Motor neuron (in vitro differentiated cells): ENCODE data around the gene LSAMP. TPM values are rescaled to one million over a fixed set of nuclear protein-coding genes. Genes with fewer than 3 reads are reported as not detected.
"Not testable (repeated sequence)": the region's sequence is repeated elsewhere in the genome, so short reads cannot be mapped to it uniquely, and the experiment has no call there.

ENCODE experiments used
- ATAC-seq, 8 experiments: fragments of 200-7000 bp; cut with Tn5 transposase; replicated peaks in 6 of 8; 2 replicates each; pipeline ENCODE4 v1.8.0; 2021; ENCODE audit warnings: mild to moderate bottlenecking in 8 of 8, moderate library complexity in 8 of 8
- H3K27ac ChIP-seq, 2 donors: fragments of 250-450 bp; sonication (Bioruptor Pico); 2 replicates each; pipeline ENCODE4 v1.9.0; 2021; ENCODE audit warnings: antibody characterized with exemption in 2 of 2, mild to moderate bottlenecking in 2 of 2, moderate library complexity in 1 of 2
- H3K4me1 ChIP-seq, 2 donors: fragments of 250-450 bp; sonication (Bioruptor Pico); replicated peaks in 1 of 2; 2 replicates each; pipeline ENCODE4 v1.6.1; 2021; ENCODE audit warnings: antibody characterized with exemption in 2 of 2, mild to moderate bottlenecking in 2 of 2, moderate library complexity in 1 of 2
- H3K4me3 ChIP-seq, 5 donors: fragments of 250-450 bp; sonication (Bioruptor Pico); 2 replicates each; pipeline ENCODE4 v1.9.0; 2021; ENCODE audit warnings: antibody characterized with exemption in 5 of 5, mild to moderate bottlenecking in 5 of 5, moderate library complexity in 4 of 5
- WGBS, 10 experiments: fragments of 450-650 bp; shearing (Covaris generic); methylation state at CpG; one replicate each; pipeline ENCODE4 v1.0.0; 2022; 5-methylcytosine and 5-hydroxymethylcytosine counted together
- in situ Hi-C, 9 experiments: fragments of 400-800 bp; cut with MboI; loops; one replicate each; pipeline ENCODE4 v1.15.0; 2021; ENCODE audit warnings: low sequenced_read_pairs in 9 of 9, low pct_unique_long_range_greater_than_20kb in 2 of 9; ENCODE audit not compliant: unreplicated experiment in 9 of 9
- total RNA-seq, 8 experiments: library from RNA; unstranded; fragments of 300-600 nt; gene quantifications; 2 replicates each; pipeline versions ENCODE4 v1.2.3 to v1.2.4, GENCODE V29; 2022

Gene LSAMP
- total RNA-seq, 8 experiments from 2014 or later: 24.4 to 76.5 (median 39.2) TPM

DNA sequence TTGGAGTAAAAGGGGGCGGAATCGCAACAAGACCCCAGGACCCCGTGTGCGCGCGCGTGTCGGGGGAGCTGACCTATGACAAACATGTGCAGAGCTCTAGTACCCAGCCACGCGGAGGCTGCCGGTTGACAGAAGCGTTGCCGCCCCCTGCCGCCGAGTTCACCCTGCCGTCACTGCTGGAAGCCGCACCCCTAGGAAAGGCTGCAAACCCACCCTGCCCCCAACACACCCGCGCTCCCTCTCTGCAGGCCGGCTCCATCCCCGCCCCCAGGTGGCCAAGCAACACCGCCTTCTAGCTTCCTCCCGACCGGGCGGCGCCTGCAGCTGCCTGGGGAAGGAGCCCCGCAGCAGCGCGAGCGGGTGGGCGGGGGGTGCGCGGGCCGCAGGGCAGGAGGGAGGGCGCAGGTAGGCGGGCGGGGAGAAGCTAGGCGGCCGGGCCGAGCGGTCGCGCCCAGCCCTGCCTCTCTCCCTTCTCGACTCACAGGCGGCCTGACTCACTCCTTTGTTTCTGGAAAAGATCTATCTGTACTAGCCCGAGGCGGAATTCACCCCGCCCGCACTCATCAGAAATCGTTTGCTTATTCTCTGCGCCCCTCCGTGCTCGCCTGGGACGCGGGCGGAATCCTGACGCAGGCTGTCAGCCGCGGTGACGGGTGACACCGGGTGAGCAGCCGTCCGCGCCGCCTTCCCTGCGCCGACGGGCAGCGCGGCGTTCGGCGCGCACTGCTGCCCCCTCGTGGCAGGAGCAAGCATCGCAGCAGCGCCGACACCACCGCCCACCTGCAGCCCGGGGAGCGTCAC lies 661.1 kb downstream of the LSAMP start:
- Histone ChIP-seq H3K27ac (peak overlapping the region; percentile 90 to 98), H3K4me3 (peak overlapping the region; percentile 34 to 67 (median 50)), H3K4me1 (peaks cover 10 to 15% of the 10 kb centered on the region in 2 donors)
- WGBS, 10 experiments: 0 to 1% (median 0%) methylated on average over 1 to 16 of the region's 81 CpGs; no CpG with 5 or more reads in 3 of the 10 experiments
- in situ Hi-C loops: loop anchor here in 2 of 9 experiments (25.0 kb wide), 1 partner anchor 572 kb away; no protein-coding TSS in a partner anchor
- ATAC-seq: peak; percentile 80 to 91 (median 86)

- Histone ChIP-seq H3K4me1 (peaks cover 10 to 12% of the 10 kb centered on the region in 2 donors), H3K27ac (peak overlapping the region; percentile 90 to 98), H3K4me3 (peak overlapping the region; percentile 34 to 67 (median 50))
- WGBS, 10 experiments: 0 to 86% (median 68%) methylated on average over 1 to 12 of the region's 13 CpGs; no CpG with 5 or more reads in 1 of the 10 experiments
- not testable (repeated sequence) for ATAC-seq
- in situ Hi-C loops: loop anchor here in 2 of 9 experiments (25.0 kb wide), 1 partner anchor 571 kb away; no protein-coding TSS in a partner anchor
Measured at GRCh38 chr3:115783426-115783825, 661.9 kb downstream of the LSAMP start.

- Histone ChIP-seq H3K4me1 (peaks cover 0 to 2% of the 10 kb centered on the region in 2 donors), H3K27ac (no peak overlapping the region), H3K4me3 (no peak overlapping the region)
- ATAC-seq: no peak
- in situ Hi-C loops: loop anchor here in 2 of 9 experiments (25.0 kb wide), 1 partner anchor 567 kb away; no protein-coding TSS in a partner anchor
- WGBS, 10 experiments: 75 to 100% (median 100%) methylated on average over 1 to 2 of the region's 2 CpGs; no CpG with 5 or more reads in 3 of the 10 experiments
Measured at GRCh38 chr3:115779011-115779410, 666.3 kb downstream of the LSAMP start.

- ATAC-seq: no peak
- in situ Hi-C loops: no loop called here
Measured at GRCh38 chr3:115772951-115773350, 672.3 kb downstream of the LSAMP start.

GRCh38 chr3:115768661-115769060 lies 676.6 kb downstream of the LSAMP start:
- Histone ChIP-seq H3K27ac (no peak overlapping the region), H3K4me1 (peaks cover 14 to 38% of the 10 kb centered on the region in 2 donors), H3K4me3 (no peak overlapping the region)
- WGBS, 10 experiments: 57 to 89% (median 82%) methylated on average over 1 to 3 of the region's 3 CpGs; no CpG with 5 or more reads in 3 of the 10 experiments
- no peak for ATAC-seq
- in situ Hi-C loops: no loop called here

More at GRCh38 chr3:115772951-115773350, 672.3 kb downstream of the LSAMP start:
- H3K4me3 ChIP-seq: no peak overlapping the region
- 0 to 100% (median 60%) methylated on average over 1 of the region's 1 CpG; no CpG with 5 or more reads in 2 of the 10 experiments for WGBS, 10 experiments
- peaks cover 0 to 14% of the 10 kb centered on the region in 2 donors for H3K4me1 ChIP-seq
- H3K27ac ChIP-seq: no peak overlapping the region

DNA sequence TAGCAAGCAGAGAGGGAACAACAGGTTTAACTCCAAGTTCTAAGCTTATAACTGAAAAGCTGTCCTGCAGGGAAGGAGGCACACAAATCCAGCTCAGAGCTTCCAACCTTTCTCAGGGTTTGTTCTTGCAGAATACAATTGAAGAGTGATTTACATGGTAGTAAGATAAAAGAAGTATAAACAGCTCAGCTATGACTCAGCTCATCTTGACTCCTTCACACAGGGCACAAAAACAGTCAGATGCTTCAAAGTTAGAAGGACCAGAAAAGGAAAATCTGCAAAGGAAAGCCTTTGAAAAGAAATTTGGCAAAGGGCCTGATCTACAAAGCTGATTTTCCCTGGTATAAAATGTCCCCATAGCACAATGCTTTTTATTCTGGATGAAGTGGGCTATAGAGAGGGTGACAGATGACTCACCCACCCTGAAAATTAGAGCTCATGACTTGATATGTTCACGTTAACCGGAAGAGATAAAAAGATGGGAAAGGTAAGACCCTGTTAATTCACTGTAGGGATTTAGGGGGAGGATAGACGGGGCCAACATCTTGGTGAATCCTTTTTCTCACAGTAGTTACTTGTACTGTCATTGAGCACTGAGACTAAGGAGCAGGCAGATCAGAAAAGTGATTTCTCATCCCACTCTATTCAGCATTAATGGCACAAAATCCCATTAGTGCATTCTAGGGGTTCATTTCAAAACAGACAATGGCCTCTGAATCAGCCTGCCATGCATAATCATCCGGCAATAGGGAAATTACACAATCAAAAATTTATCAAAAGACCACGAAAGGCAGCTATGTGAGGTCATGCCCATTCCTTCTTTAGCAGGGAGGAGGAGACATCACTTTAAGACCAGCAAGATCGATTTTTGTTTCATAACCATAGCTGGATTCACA lies 678.5 kb downstream of the LSAMP start:
- peak overlapping the region in 1 of 2 donors; percentile 62 for H3K27ac ChIP-seq
- in situ Hi-C loops: no loop called here
- ATAC-seq: peak in 7 of 8 experiments; percentile 64 to 87 (median 85)
- peaks cover 14 to 38% of the 10 kb centered on the region in 2 donors for H3K4me1 ChIP-seq
- H3K4me3 ChIP-seq: no peak overlapping the region
- WGBS, 10 experiments: 26 to 88% (median 58%) methylated on average over 1 to 6 of the region's 6 CpGs

DNA sequence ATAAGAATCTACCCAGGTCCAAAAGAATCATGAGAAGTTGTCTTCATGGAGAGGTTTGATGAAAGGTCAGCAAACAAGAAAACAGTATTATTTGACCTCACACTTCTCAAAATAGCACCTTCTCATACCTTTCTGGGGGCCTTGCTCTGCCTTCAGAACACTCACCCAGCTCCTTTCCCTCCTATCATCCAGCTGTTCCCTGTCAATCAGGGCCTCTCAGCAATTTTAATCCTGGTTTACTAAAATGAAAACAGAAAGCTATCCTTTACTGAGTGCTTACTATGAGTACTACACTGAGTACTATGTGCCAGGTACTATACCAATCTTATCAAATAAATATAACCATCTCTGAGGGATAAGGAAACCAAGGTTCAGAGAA lies 683.4 kb downstream of the LSAMP start:
- in situ Hi-C loops: no loop called here
- Histone ChIP-seq H3K4me3 (no peak overlapping the region), H3K27ac (no peak overlapping the region), H3K4me1 (peaks cover 12 to 14% of the 10 kb centered on the region in 2 donors)
- ATAC-seq: no peak

DNA sequence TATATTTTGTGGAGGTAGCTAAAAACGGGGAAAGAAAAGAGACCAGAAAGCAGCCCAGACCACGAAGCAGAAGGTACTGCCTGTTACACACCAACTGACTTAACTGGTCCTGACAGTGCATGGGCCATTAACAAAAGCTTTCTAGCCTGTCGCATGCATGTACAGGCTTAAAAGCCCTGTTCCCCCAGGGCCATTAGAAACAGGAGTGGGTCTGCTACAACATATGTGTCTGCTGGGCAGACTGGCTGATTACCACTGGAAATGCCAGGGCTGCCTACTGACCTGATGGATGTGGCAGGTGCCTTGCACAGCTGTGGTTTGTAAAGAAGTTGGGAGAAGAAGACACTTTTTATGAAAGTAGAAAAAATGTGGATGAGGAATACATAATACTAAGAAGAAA lies 684.6 kb downstream of the LSAMP start:
- peaks cover 0 to 2% of the 10 kb centered on the region in 2 donors for H3K4me1 ChIP-seq
- in situ Hi-C loops: no loop called here
- no peak overlapping the region for H3K4me3 ChIP-seq
- 60 to 85% (median 71%) methylated on average over 1 to 3 of the region's 3 CpGs; no CpG with 5 or more reads in 4 of the 10 experiments for WGBS, 10 experiments
- no peak for ATAC-seq
- H3K27ac ChIP-seq: no peak overlapping the region

GRCh38 chr3:115758076-115758763 lies 687.1 kb downstream of the LSAMP start:
- in situ Hi-C loops: no loop called here
- ATAC-seq: no peak
- WGBS, 10 experiments: 0 to 100% (median 46%) methylated on average over 1 of the region's 1 CpG; no CpG with 5 or more reads in 4 of the 10 experiments

GRCh38 chr3:115752978-115753377 lies 692.3 kb downstream of the LSAMP start:
- ATAC-seq, H3K4me1 ChIP-seq, H3K4me3 ChIP-seq, H3K27ac ChIP-seq, in situ Hi-C loops: not testable (repeated sequence)
- 60 to 100% (median 100%) methylated on average over 1 of the region's 1 CpG; no CpG with 5 or more reads in 3 of the 10 experiments for WGBS, 10 experiments

More at GRCh38 chr3:115758076-115758763, 687.1 kb downstream of the LSAMP start:
- Histone ChIP-seq H3K27ac (no peak overlapping the region), H3K4me1 (no peaks in the 10 kb centered on the region), H3K4me3 (no peak overlapping the region)
